HEK293 (cell line): Measurements from ENCODE around the gene FHIT.

Source experiments
- GLIS1 ChIP-seq: fragments of 450-650 bp; formaldehyde crosslinking; IDR thresholded peaks from 2 replicates; pipeline ENCODE4 v1.5.1; 2016; ENCODE audit warnings: missing biosample characterization, missing genetic modification characterization
- HOXA7 ChIP-seq: sonication (generic); formaldehyde crosslinking; IDR thresholded peaks from 2 replicates; pipeline ENCODE4 v1.8.1; 2022; ENCODE audit warnings: missing genetic modification reagents, borderline replicate concordance
- INSM2 ChIP-seq: fragments of 450-650 bp; formaldehyde crosslinking; IDR thresholded peaks from 2 replicates; pipeline ENCODE4 v1.5.1; 2016; ENCODE audit warnings: missing biosample characterization, missing genetic modification characterization
- KLF16 ChIP-seq: fragments of 450-650 bp; formaldehyde crosslinking; IDR thresholded peaks from 2 replicates; pipeline ENCODE4 v1.5.1; 2017; ENCODE audit warnings: missing biosample characterization, missing genetic modification characterization
- KLF8 ChIP-seq: fragments of 450-650 bp; formaldehyde crosslinking; IDR thresholded peaks from 2 replicates; pipeline ENCODE4 v1.5.1; 2016; ENCODE audit warnings: missing biosample characterization, missing genetic modification characterization
- PRDM4 ChIP-seq: fragments of 450-650 bp; formaldehyde crosslinking; IDR thresholded peaks from 2 replicates; pipeline ENCODE4 v1.5.1; 2017; ENCODE audit warnings: missing biosample characterization, missing genetic modification characterization
- PRDM6 ChIP-seq: fragments of 450-650 bp; formaldehyde crosslinking; IDR thresholded peaks from 2 replicates; pipeline ENCODE4 v1.5.1; 2017; ENCODE audit warnings: missing biosample characterization, missing genetic modification characterization
- REPIN1 ChIP-seq: fragments of 450-650 bp; formaldehyde crosslinking; IDR thresholded peaks from 2 replicates; pipeline ENCODE4 v1.5.1; 2017; ENCODE audit warnings: missing biosample characterization, missing genetic modification characterization, low read depth
- SALL2 ChIP-seq: fragments of 450-650 bp; formaldehyde crosslinking; IDR thresholded peaks from 2 replicates; pipeline ENCODE4 v1.5.0; 2017; ENCODE audit warnings: missing biosample characterization, mild to moderate bottlenecking, missing genetic modification characterization, borderline replicate concordance
- SP7 ChIP-seq: fragments of 450-650 bp; formaldehyde crosslinking; IDR thresholded peaks from 2 replicates; pipeline ENCODE4 v1.5.1; 2016; ENCODE audit warnings: missing biosample characterization, missing genetic modification characterization
- TRIM28 ChIP-seq: IDR thresholded peaks from 2 replicates; pipeline ENCODE4 v1.6.1; 2011; ENCODE audit warnings: low read length, control low read depth, borderline replicate concordance
- WT1 ChIP-seq: fragments of 450-650 bp; formaldehyde crosslinking; IDR thresholded peaks from 2 replicates; pipeline ENCODE4 v1.5.1; 2016; ENCODE audit warnings: missing biosample characterization, missing genetic modification characterization
- ZBTB20 ChIP-seq: fragments of 450-650 bp; formaldehyde crosslinking; IDR thresholded peaks from 2 replicates; pipeline ENCODE4 v1.5.1; 2016; ENCODE audit warnings: missing biosample characterization, missing genetic modification characterization
- ZBTB44 ChIP-seq: fragments of 450-650 bp; IDR thresholded peaks from 2 replicates; pipeline ENCODE4 v1.5.1; 2018; ENCODE audit warnings: missing biosample characterization, mild to moderate bottlenecking, missing genetic modification characterization
- ZNF133 ChIP-seq: fragments of 450-650 bp; formaldehyde crosslinking; IDR thresholded peaks from 2 replicates; pipeline ENCODE4 v1.5.1; 2016; ENCODE audit warnings: missing biosample characterization, missing genetic modification characterization
- ZNF214 ChIP-seq: fragments of 450-650 bp; formaldehyde crosslinking; IDR thresholded peaks from 2 replicates; pipeline ENCODE4 v1.5.1; 2017; ENCODE audit warnings: missing biosample characterization, mild to moderate bottlenecking, missing genetic modification characterization, borderline replicate concordance
- ZNF24 ChIP-seq: fragments of 450-650 bp; formaldehyde crosslinking; IDR thresholded peaks from 2 replicates; pipeline ENCODE4 v1.5.1; 2016; ENCODE audit warnings: missing biosample characterization, missing genetic modification characterization
- ZNF366 ChIP-seq: fragments of 450-650 bp; formaldehyde crosslinking; conservative IDR thresholded peaks from 2 replicates; pipeline ENCODE4 v1.5.1; 2016; ENCODE audit warnings: missing biosample characterization, missing genetic modification characterization
- ZNF518A ChIP-seq: fragments of 450-650 bp; formaldehyde crosslinking; conservative IDR thresholded peaks from 2 replicates; pipeline ENCODE4 v1.5.1; 2016; ENCODE audit warnings: low read depth, missing biosample characterization, missing genetic modification characterization
- ZNF549 ChIP-seq: fragments of 450-650 bp; IDR thresholded peaks from 2 replicates; pipeline ENCODE4 v1.5.1; 2018; ENCODE audit warnings: missing biosample characterization, missing genetic modification characterization, mild to moderate bottlenecking, inconsistent platforms, moderate library complexity
- ZNF600 ChIP-seq: fragments of 450-650 bp; formaldehyde crosslinking; IDR thresholded peaks from 2 replicates; pipeline ENCODE4 v1.5.1; 2016; ENCODE audit warnings: missing biosample characterization, missing genetic modification characterization
- ZNF629 ChIP-seq: fragments of 450-650 bp; formaldehyde crosslinking; IDR thresholded peaks from 2 replicates; pipeline ENCODE4 v1.5.1; 2017; ENCODE audit warnings: missing biosample characterization, missing genetic modification characterization
- ZNF692 ChIP-seq: fragments of 450-650 bp; formaldehyde crosslinking; IDR thresholded peaks from 2 replicates; pipeline ENCODE4 v1.5.1; 2016; ENCODE audit warnings: missing biosample characterization, missing genetic modification characterization
- ZNF776 ChIP-seq: fragments of 450-650 bp; formaldehyde crosslinking; IDR thresholded peaks from 2 replicates; pipeline ENCODE4 v1.5.0; 2017; ENCODE audit warnings: missing biosample characterization, missing genetic modification characterization, borderline replicate concordance
- ZNF791 ChIP-seq: fragments of 450-650 bp; formaldehyde crosslinking; IDR thresholded peaks from 2 replicates; pipeline ENCODE4 v1.5.1; 2016; ENCODE audit warnings: missing biosample characterization, missing genetic modification characterization
- ZNF843 ChIP-seq: fragments of 450-650 bp; formaldehyde crosslinking; IDR thresholded peaks from 2 replicates; pipeline ENCODE4 v1.5.1; 2016; ENCODE audit warnings: missing biosample characterization, missing genetic modification characterization

Gene FHIT

GRCh38 chr3:60742606-60743145 lies 508.6 kb downstream of the FHIT start (continued):
- TF ChIP-seq KLF8 (tag by site-specific recombination) (peak; percentile 56), ZNF629 (tag by site-specific recombination) (peak; percentile 48; the same call in 1 of the 2 replicates), ZNF791 (no peak), INSM2 (0 out of 2 replicates have a peak, but pooled peaks have one; percentile 21), ZBTB20 (tag by site-specific recombination) (0 out of 2 replicates have a peak, but pooled peaks have one; percentile 41), KLF16 (tag by site-specific recombination) (no peak), ZNF843 (tag by site-specific recombination) (peak; percentile 35; the same call in 1 of the 2 replicates), SP7 (tag by site-specific recombination) (peak; percentile 79), REPIN1 (tag by site-specific recombination) (no peak), ZNF549 (0 out of 2 replicates have a peak, but pooled peaks have one; percentile 27), SALL2 (tag by site-specific recombination) (no peak), ZNF600 (tag by site-specific recombination) (peak; percentile 77; the same call in 1 of the 2 replicates), ZBTB44 (tag by site-specific recombination) (no peak), TRIM28 (peak; percentile 46; the same call in 1 of the 2 replicates), ZNF133 (tag by site-specific recombination) (0 out of 2 replicates have a peak, but pooled peaks have one; percentile 15), PRDM4 (tag by site-specific recombination) (no peak; the same call in 1 of the 2 replicates), PRDM6 (tag by site-specific recombination) (peak; percentile 65), WT1 (tag by site-specific recombination) (0 out of 2 replicates have a peak, but pooled peaks have one; percentile 23), ZNF24 (tag by site-specific recombination) (0 out of 2 replicates have a peak, but pooled peaks have one; percentile 42), ZNF776 (tag by site-specific recombination) (no peak), ZNF366 (peak; percentile 77), ZNF214 (tag by site-specific recombination) (no peak), ZNF518A (tag by site-specific recombination) (peak; percentile 28; the same call in 1 of the 2 replicates), HOXA7 (no peak), ZNF692 (tag by site-specific recombination) (no peak), GLIS1 (tag by site-specific recombination) (peak; percentile 94)
